Endodermal cell (in vitro differentiated cells): ENCODE data around the gene ATXN2. TPM values are rescaled to one million over a fixed set of nuclear protein-coding genes. Genes with fewer than 3 reads are reported as not detected.

Source experiments
- DNase-seq: peaks from one replicate; pipeline ENCODE4 v3.0.0-alpha.2; 2017
- H3K27ac ChIP-seq: 2 replicates; pipeline ENCODE4 v1.5.1; 2013; ENCODE audit warnings: mild to moderate bottlenecking, low read depth, low read length, moderate library complexity
- H3K27me3 ChIP-seq: 2 replicates; pipeline ENCODE4 v1.6.1; 2013; ENCODE audit warnings: mild to moderate bottlenecking, low read length, moderate library complexity; ENCODE audit not compliant: insufficient read depth, control insufficient read depth, poor library complexity, severe bottlenecking
- H3K36me3 ChIP-seq: 2 replicates; pipeline ENCODE4 v1.7.0; 2013; ENCODE audit warnings: mild to moderate bottlenecking, low read length, moderate library complexity; ENCODE audit not compliant: control insufficient read depth, insufficient read depth
- H3K4me1 ChIP-seq: one replicate; pipeline ENCODE4 v1.7.0; 2013; ENCODE audit warnings: low read length; ENCODE audit not compliant: control insufficient read depth, insufficient read depth
- H3K4me3 ChIP-seq: 2 replicates; pipeline ENCODE4 v1.5.1; 2013; ENCODE audit warnings: mild to moderate bottlenecking, low read length, moderate library complexity
- H3K9ac ChIP-seq: 2 replicates; pipeline ENCODE4 v1.6.1; 2013; ENCODE audit warnings: mild to moderate bottlenecking, low read length, moderate library complexity; ENCODE audit not compliant: poor library complexity, severe bottlenecking; ENCODE audit errors: extremely low read depth
- H3K9me3 ChIP-seq: 2 replicates; pipeline ENCODE4 v1.6.1; 2013; ENCODE audit warnings: mild to moderate bottlenecking, low read length, moderate library complexity; ENCODE audit not compliant: control insufficient read depth
- H3K27ac Mint-ChIP-seq: 2 replicates; pipeline ENCODE4 v1.8.0; 2020; ENCODE audit warnings: mixed read lengths
- H3K27me3 Mint-ChIP-seq: 2 replicates; pipeline ENCODE4 v1.8.0; 2021; ENCODE audit warnings: mild to moderate bottlenecking, mixed read lengths; ENCODE audit not compliant: insufficient read depth
- H3K36me3 Mint-ChIP-seq: 2 replicates; pipeline ENCODE4 v1.8.0; 2020; ENCODE audit warnings: low read depth, mixed read lengths
- H3K4me1 Mint-ChIP-seq: 2 replicates; pipeline ENCODE4 v1.8.0; 2020; ENCODE audit warnings: mixed read lengths
- H3K4me3 Mint-ChIP-seq: 2 replicates; pipeline ENCODE4 v1.8.0; 2020; ENCODE audit warnings: mild to moderate bottlenecking, moderate library complexity, mixed read lengths
- H3K9me3 Mint-ChIP-seq: 2 replicates; pipeline ENCODE4 v1.8.0; 2020; ENCODE audit warnings: mild to moderate bottlenecking, mixed read lengths
- WGBS, 2 experiments: methylation state at CpG; one replicate each; pipeline versions ENCODE4 v1.1.5 to v1.1.7; 2013; ENCODE audit warnings: missing lambda C conversion rate in 2 of 2, mixed read lengths in 1 of 2; ENCODE audit not compliant: insufficient coverage in 1 of 2, insufficient read length in 1 of 2; 5-methylcytosine and 5-hydroxymethylcytosine counted together
- total RNA-seq, 2 donors: library from RNA; stranded (reverse); fragmentation: NEBNext Ultra II Directional in 1 of 2; extraction: Animal tissue kit (Norgen Biotek cat#: 25700) in 1 of 2; gene quantifications; 2 replicates in 1 of 2; 3 replicates in 1 of 2; pipeline ENCODE4 v1.2.1, GENCODE V29; 2021
- TF ChIP-seq, protein P1 (sequence below): fragments of 200-600 bp; sonication (generic); conservative IDR thresholded peaks from 2 replicates; pipeline ENCODE4 v1.5.0; 2021; ENCODE audit warnings: antibody characterized with exemption, mild to moderate bottlenecking

Gene ATXN2
- total RNA-seq, 2 donors from 2014 or later: 85.7 to 87.3 TPM

- no peaks in the 10 kb centered on the region for H3K9me3 Mint-ChIP-seq
- Histone ChIP-seq H3K9me3 (no peaks in the 10 kb centered on the region), H3K9ac (no peak overlapping the region), H3K4me3 (no peak overlapping the region), H3K36me3 (peaks cover 82% of the 10 kb centered on the region), H3K4me1 (no peaks in the 10 kb centered on the region), H3K27ac (no peak overlapping the region), H3K27me3 (no peaks in the 10 kb centered on the region)
- H3K27me3 Mint-ChIP-seq: no peaks in the 10 kb centered on the region
- TF ChIP-seq, protein P1, sequence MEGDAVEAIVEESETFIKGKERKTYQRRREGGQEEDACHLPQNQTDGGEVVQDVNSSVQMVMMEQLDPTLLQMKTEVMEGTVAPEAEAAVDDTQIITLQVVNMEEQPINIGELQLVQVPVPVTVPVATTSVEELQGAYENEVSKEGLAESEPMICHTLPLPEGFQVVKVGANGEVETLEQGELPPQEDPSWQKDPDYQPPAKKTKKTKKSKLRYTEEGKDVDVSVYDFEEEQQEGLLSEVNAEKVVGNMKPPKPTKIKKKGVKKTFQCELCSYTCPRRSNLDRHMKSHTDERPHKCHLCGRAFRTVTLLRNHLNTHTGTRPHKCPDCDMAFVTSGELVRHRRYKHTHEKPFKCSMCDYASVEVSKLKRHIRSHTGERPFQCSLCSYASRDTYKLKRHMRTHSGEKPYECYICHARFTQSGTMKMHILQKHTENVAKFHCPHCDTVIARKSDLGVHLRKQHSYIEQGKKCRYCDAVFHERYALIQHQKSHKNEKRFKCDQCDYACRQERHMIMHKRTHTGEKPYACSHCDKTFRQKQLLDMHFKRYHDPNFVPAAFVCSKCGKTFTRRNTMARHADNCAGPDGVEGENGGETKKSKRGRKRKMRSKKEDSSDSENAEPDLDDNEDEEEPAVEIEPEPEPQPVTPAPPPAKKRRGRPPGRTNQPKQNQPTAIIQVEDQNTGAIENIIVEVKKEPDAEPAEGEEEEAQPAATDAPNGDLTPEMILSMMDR: no peak
- no peaks in the 10 kb centered on the region for H3K4me1 Mint-ChIP-seq
- H3K36me3 Mint-ChIP-seq: peaks cover 56% of the 10 kb centered on the region
- DNase-seq: peak; percentile 35
- H3K27ac Mint-ChIP-seq: peak overlapping the region; percentile 61
- H3K4me3 Mint-ChIP-seq: no peak overlapping the region
- 87 to 91% methylated on average over 3 to 4 of the region's 4 CpGs for WGBS, 2 experiments
Measured at GRCh38 chr12:111454311-111454710, 144.8 kb downstream of the ATXN2 start.

GRCh38 chr12:111453071-111453989 lies 145.8 kb downstream of the ATXN2 start:
- Mint-ChIP-seq H3K36me3 (peaks cover 60% of the 10 kb centered on the region), H3K4me1 (no peaks in the 10 kb centered on the region), H3K4me3 (no peak overlapping the region), H3K27ac (peak overlapping the region; percentile 44), H3K27me3 (no peaks in the 10 kb centered on the region), H3K9me3 (no peaks in the 10 kb centered on the region)
- H3K4me3 ChIP-seq: no peak overlapping the region
- H3K36me3 ChIP-seq: peaks cover 83% of the 10 kb centered on the region
- no peak overlapping the region for H3K27ac ChIP-seq
- 95 to 96% methylated on average over 23 to 25 of the region's 25 CpGs for WGBS, 2 experiments
- no peaks in the 10 kb centered on the region for H3K4me1 ChIP-seq
- no peaks in the 10 kb centered on the region for H3K9me3 ChIP-seq
- DNase-seq: peak; percentile 56
- H3K27me3 ChIP-seq: no peaks in the 10 kb centered on the region
- no peak overlapping the region for H3K9ac ChIP-seq
- TF ChIP-seq, protein P1: no peak

- DNase-seq: peak; percentile 44
- Mint-ChIP-seq H3K4me3 (no peak overlapping the region), H3K27me3 (no peaks in the 10 kb centered on the region), H3K27ac (no peak overlapping the region), H3K36me3 (peaks cover 61% of the 10 kb centered on the region), H3K9me3 (no peaks in the 10 kb centered on the region), H3K4me1 (peaks cover 3% of the 10 kb centered on the region)
- Histone ChIP-seq H3K36me3 (peaks cover 81% of the 10 kb centered on the region), H3K27me3 (no peaks in the 10 kb centered on the region), H3K4me1 (no peaks in the 10 kb centered on the region), H3K4me3 (no peak overlapping the region), H3K9me3 (no peaks in the 10 kb centered on the region), H3K27ac (no peak overlapping the region), H3K9ac (no peak overlapping the region)
- TF ChIP-seq, protein P1: peak; percentile 87
- WGBS, 2 experiments: 59 to 72% methylated on average over 5 to 6 of the region's 6 CpGs
Measured at GRCh38 chr12:111451649-111452129, 147.4 kb downstream of the ATXN2 start.
